Peyer's patch (tissue), 4 donors: Measurements from ENCODE around the gene FAM151A. TPM values are rescaled to one million over a fixed set of nuclear protein-coding genes. Genes with fewer than 3 reads are reported as not detected.

ENCODE experiments used
- DNase-seq, 3 donors: peaks; one replicate each; pipeline ENCODE4 v3.0.0-alpha.2; 2017 to 2019
- H3K27ac ChIP-seq, 4 donors: fragments of 200-600 bp; sonication (generic); one replicate each; pipeline ENCODE4 v1.5.1; 2016 to 2019
- H3K27me3 ChIP-seq, 2 donors: fragments of 200-600 bp; sonication (generic); one replicate each; pipeline ENCODE4 v1.5.1; 2019
- H3K36me3 ChIP-seq, 3 donors: fragments of 200-600 bp; sonication (generic); one replicate each; pipeline ENCODE4 v1.5.1; 2016 to 2019
- H3K4me1 ChIP-seq, 4 donors: fragments of 200-600 bp; sonication (generic); one replicate each; pipeline ENCODE4 v1.5.1; 2016 to 2019
- H3K4me3 ChIP-seq, 4 donors: fragments of 200-600 bp; sonication (generic); 1 replicate in 3 of 4; 2 replicates in 1 of 4; pipeline ENCODE4 v1.5.1; 2016 to 2019; ENCODE audit warnings: mild to moderate bottlenecking in 1 of 4
- H3K9me3 ChIP-seq, 4 donors: fragments of 200-600 bp; sonication (generic); one replicate each; pipeline ENCODE4 v1.5.1; 2016 to 2019; ENCODE audit warnings: mild to moderate bottlenecking in 1 of 4
- POLR2A ChIP-seq, 2 donors: fragments of 450-650 bp; IDR thresholded peaks; one replicate each; pipeline ENCODE4 v1.5.1; 2017; ENCODE audit warnings: antibody characterized with exemption in 2 of 2, mild to moderate bottlenecking in 2 of 2, moderate library complexity in 2 of 2
- total RNA-seq, 4 donors: library from RNA; depleted of rRNA; stranded (reverse); fragments of >200 nt; gene quantifications; one replicate each; pipeline ENCODE4 v1.1.0, GENCODE V29; 2016
- TF ChIP-seq, protein P1 (sequence below), 6 experiments: fragments of 450-650 bp in 4 of 6; fragments of 200-600 bp in 2 of 6; sonication (generic) in 1 of 6; IDR thresholded peaks; one replicate each; pipeline ENCODE4 v1.5.1; 2017 to 2019; ENCODE audit warnings: antibody characterized with exemption in 6 of 6, mild to moderate bottlenecking in 3 of 6, moderate library complexity in 1 of 6

FAM151A gene
- total RNA-seq, 4 donors from 2014 or later: 15.7 to 1,128 (median 174) TPM

- Histone ChIP-seq H3K36me3 (peaks cover 0 to 37% (median 0%) of the 10 kb centered on the region in 3 donors), H3K4me1 (peaks cover 0 to 18% (median 0%) of the 10 kb centered on the region in 4 donors), H3K9me3 (no peaks in the 10 kb centered on the region), H3K27me3 (no peaks in the 10 kb centered on the region), H3K27ac (no peak overlapping the region), H3K4me3 (no peak overlapping the region)
- no peak for TF ChIP-seq POLR2A (IDR thresholded peaks at IDR 0.05)
- no peak for DNase-seq
These were observed 14.6 kb downstream of the FAM151A start for GRCh38 chr1:54608566-54609230.

DNA sequence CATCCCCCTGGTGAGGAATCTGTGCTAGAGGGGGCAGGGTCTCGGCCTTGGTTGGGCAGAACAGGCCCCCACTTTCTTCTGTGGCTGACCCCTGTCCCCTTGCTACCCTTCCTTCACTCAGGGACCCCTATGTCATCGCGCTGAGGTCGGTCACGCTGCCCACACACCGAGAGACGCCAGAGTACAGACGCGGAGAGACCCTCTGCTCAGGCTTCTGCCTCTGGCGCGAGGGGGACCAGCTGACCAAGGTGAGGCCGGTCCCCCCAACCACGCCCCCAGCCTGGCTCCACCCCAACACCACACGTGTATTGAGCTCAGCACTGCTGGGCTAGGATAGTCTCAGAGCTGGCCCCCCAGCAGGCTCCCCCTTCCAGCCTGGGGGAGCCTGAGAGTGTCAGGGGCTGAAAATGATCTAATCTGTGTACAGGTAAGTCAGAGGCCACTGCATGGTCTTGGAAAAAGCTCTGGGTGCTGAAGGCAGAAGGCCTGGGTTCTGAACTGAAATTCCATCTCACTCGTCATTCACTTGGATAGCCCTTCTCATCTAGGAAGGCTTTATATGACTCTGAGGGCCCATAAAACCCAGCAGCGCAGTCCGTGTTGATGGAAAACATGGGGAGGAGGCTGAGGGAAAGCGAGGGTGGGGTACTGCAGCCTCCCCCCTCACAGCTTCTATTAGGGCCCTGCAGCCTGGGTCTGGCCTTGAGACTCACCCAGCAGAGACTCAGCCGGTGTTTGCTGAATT is 15.3 kb downstream of the FAM151A start:
- Histone ChIP-seq H3K4me1 (peaks cover 0 to 18% (median 0%) of the 10 kb centered on the region in 4 donors), H3K27me3 (no peaks in the 10 kb centered on the region), H3K9me3 (no peaks in the 10 kb centered on the region), H3K4me3 (no peak overlapping the region), H3K27ac (no peak overlapping the region), H3K36me3 (peaks cover 0 to 37% (median 0%) of the 10 kb centered on the region in 3 donors)
- no peak for TF ChIP-seq POLR2A (IDR thresholded peaks at IDR 0.05)
- TF ChIP-seq, protein P1, sequence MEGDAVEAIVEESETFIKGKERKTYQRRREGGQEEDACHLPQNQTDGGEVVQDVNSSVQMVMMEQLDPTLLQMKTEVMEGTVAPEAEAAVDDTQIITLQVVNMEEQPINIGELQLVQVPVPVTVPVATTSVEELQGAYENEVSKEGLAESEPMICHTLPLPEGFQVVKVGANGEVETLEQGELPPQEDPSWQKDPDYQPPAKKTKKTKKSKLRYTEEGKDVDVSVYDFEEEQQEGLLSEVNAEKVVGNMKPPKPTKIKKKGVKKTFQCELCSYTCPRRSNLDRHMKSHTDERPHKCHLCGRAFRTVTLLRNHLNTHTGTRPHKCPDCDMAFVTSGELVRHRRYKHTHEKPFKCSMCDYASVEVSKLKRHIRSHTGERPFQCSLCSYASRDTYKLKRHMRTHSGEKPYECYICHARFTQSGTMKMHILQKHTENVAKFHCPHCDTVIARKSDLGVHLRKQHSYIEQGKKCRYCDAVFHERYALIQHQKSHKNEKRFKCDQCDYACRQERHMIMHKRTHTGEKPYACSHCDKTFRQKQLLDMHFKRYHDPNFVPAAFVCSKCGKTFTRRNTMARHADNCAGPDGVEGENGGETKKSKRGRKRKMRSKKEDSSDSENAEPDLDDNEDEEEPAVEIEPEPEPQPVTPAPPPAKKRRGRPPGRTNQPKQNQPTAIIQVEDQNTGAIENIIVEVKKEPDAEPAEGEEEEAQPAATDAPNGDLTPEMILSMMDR (IDR thresholded peaks at IDR 0.05): no peak
- peak in 1 of 3 donors; percentile 28 for DNase-seq

- H3K27me3 ChIP-seq: no peaks in the 10 kb centered on the region
- peak in 1 of 3 donors; percentile 35 for DNase-seq
- TF ChIP-seq POLR2A (IDR thresholded peaks at IDR 0.05): no peak
- TF ChIP-seq, protein P1 (IDR thresholded peaks at IDR 0.05): no peak
- H3K36me3 ChIP-seq: peaks cover 0 to 37% (median 0%) of the 10 kb centered on the region in 3 donors
- H3K9me3 ChIP-seq: no peaks in the 10 kb centered on the region
- no peak overlapping the region for H3K4me3 ChIP-seq
- H3K27ac ChIP-seq: no peak overlapping the region
- H3K4me1 ChIP-seq: peaks cover 0 to 13% (median 0%) of the 10 kb centered on the region in 4 donors
These were observed 16.4 kb downstream of the FAM151A start for GRCh38 chr1:54606990-54607325.

DNA sequence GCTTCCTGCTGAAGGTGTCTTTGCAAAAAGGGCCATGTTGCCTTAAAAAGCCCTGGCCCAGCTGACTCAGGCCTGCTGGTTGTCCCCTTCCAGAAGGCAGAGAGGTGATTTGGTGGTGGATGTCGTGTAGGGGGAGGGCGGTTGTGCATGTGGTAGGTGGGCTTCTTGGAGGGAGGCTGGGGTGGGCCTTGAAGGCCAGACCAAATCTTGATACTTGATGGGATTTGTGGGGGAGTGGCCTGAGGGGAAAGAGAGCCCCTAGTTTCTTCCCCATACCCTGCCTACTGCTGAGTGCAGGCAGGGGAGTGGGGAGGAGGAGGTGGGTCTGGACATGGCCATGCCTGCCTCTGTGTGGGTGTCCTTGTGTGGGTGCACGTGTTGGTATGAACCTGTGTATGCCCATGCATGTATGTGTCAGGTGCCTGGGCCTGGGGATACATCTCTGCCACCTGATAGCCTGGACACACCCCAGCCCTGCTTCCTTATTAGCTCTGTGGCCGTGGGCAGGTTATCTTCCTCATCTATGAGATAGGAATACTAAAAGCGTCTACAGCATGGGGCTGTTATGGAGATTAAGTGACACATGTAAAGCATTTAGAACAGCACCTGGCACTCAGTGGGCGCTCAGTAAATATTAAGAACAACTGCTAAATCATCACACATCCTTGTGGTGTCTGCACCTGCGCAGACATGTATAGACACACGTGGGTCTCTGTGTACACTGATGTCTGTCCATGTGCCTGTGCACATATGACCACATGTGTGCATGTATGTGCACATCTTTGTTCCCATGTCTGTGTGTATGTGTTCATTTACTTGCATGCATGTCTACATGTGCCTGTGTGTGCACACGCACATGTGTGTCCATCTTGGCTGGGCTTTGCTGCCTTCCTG is 17.0 kb downstream of the FAM151A start:
- peaks cover 0 to 13% (median 0%) of the 10 kb centered on the region in 4 donors for H3K4me1 ChIP-seq
- TF ChIP-seq, protein P1 (IDR thresholded peaks at IDR 0.05): no peak
- TF ChIP-seq POLR2A (IDR thresholded peaks at IDR 0.05): no peak
- H3K27ac ChIP-seq: peak overlapping the region in 2 of 4 donors; percentile 44 to 46
- no peaks in the 10 kb centered on the region for H3K27me3 ChIP-seq
- no peaks in the 10 kb centered on the region for H3K9me3 ChIP-seq
- H3K4me3 ChIP-seq: no peak overlapping the region
- peaks cover 0 to 42% (median 0%) of the 10 kb centered on the region in 3 donors for H3K36me3 ChIP-seq
- DNase-seq: peak in 2 of 3 donors; percentile 66 to 68

DNA sequence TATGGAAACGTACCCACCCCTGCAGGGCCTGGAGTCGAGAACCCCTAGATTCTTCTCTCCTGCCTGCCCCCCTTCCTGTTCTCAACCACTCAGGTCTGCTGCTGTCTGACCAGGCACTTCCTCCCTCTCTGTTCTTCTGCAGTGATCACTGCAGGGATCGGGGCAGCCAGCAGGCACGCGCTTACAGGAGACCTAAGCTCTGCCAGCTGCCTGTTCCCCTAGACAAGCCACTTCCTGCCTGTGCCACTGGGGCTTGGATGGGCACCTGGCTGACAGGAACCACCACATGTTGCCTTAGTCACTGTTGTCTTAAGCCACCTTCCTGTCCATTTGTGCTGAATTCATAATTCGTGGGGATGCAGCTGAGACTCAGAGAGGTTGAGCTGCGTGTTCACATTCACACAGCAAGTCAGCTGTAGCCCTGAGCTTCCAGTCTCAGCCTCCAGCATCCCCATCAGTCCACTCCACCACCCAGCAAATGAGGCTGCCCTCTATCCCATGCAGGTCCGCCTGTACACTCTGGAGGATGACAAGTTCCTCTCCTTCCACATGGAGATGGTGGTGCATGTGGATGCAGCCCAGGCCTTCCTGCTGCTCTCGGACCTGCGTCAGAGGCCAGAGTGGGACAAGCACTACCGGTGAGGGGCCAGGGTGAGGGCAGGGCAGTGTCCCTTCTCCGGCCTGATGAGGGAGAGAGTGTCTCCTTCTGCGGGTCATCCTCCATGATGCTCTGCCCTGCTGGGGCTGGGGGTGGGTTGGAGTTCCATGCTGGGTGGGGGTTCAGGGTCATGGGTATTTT is 18.6 kb downstream of the FAM151A start:
- DNase-seq: peak in 1 of 3 donors; percentile 20
- Histone ChIP-seq H3K9me3 (no peaks in the 10 kb centered on the region), H3K27me3 (no peaks in the 10 kb centered on the region), H3K4me1 (peaks cover 0 to 13% (median 0%) of the 10 kb centered on the region in 4 donors), H3K4me3 (no peak overlapping the region), H3K27ac (peak overlapping the region in 3 of 4 donors; percentile 24 to 35 (median 27)), H3K36me3 (peaks cover 0 to 50% (median 0%) of the 10 kb centered on the region in 3 donors)
- TF ChIP-seq, protein P1 (IDR thresholded peaks at IDR 0.05): peak in 1 of 6 experiments; percentile 8
- TF ChIP-seq POLR2A (IDR thresholded peaks at IDR 0.05): no peak
